HG03025 (cell line): ENCODE data around the gene KCTD20.
"Not testable (repeated sequence)": the region's sequence is repeated elsewhere in the genome, so short reads cannot be mapped to it uniquely, and the experiment has no call there.

ENCODE experiments used
- ATAC-seq: cut with Tn5 transposase; IDR thresholded peaks from one replicate; pipeline ENCODE4 v1.9.1; 2021; ENCODE audit warnings: mild to moderate bottlenecking, moderate library complexity; ENCODE audit not compliant: unreplicated experiment, low FRiP score

Gene KCTD20

DNA sequence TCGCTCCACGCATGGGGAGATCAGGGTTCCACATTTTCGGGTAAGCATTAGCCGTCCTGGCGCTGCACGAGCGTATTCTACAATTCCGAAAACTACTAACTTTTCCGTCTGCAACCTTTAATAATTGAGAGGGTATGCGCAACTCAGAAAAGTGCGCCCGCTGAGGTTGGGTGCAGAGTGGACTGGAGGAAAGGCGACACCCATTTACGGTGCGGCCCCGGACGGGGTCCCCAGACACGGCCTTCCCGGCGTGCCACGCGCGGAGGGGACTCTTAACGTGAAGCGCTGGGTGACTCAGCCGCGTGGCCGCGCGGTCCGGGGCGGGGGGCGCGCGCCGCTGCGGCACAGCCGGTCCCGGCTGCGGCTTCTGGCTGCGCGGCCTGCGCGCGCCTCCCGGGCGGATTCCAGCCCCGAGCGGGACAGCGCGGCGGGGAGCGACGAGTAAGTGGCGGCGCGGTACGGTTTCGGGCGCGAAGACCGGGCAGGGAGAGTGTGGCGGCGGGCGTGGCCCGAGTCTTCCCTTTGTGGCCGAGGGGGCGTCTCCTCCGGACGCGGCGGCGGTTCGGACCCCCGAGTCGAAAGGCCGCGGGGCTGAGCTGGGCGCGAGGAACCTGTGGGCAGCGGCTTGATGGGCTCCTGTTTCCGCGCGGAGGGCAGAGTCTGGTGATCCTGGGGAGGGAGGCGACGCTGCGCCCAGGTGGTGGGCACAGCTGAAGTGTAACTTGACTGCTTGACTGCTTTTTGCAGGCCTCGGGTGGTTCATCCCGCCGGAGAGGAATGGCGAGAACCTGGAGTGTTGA is at the start of gene KCTD20, which contains the start of gene PXT1:
Gene KCTD20, plus strand, starts transcription at position 330 of the 800 bp plus-strand sequence. CDS start 27,098 bp downstream, outside the sequence.
Gene PXT1, minus strand, starts transcription at position 184 of the 800 bp plus-strand sequence. CDS start 16,772 bp downstream, outside the sequence.
- peak; percentile 67 for ATAC-seq

DNA sequence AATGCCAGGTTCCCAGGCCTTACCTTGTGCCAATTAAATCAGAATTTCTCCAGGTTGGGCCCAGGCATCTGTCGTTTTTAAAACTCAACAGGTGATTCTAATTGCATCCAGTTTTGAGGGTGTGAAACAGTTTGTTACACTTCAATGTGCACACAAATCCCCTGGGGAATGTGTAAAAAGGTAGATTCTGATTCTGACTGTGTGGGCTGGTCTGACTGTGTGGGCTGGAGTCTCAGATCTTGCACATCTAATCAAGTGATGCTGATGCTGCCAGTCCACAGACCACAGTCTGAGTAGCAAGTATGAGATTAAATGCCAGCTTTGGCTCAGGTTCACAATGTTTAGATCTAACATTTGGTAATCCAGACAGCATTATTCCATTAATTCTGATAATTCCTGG is 42.8 kb upstream of the KCTD20 start:
- ATAC-seq, result no peak

DNA sequence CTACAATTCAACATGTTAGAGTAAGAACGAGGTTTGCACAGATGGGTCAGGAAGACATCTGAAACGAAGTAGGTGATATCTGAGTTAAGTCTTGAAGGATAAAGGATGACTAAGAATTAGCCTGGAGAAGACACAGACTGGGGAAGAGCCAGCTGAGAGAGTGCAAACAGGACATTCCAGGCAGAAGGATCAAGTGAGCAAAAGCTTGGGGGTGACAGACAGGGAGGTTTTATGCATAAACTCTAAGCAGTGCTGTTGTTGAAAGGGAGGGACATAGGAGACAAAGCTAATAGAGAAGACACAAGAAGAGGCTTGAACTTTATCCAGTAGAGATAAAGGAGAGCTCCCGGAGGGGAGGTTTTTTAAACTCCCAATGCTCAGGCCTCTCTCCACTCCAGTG is 40.3 kb upstream of the KCTD20 start:
- ATAC-seq, result no peak

DNA sequence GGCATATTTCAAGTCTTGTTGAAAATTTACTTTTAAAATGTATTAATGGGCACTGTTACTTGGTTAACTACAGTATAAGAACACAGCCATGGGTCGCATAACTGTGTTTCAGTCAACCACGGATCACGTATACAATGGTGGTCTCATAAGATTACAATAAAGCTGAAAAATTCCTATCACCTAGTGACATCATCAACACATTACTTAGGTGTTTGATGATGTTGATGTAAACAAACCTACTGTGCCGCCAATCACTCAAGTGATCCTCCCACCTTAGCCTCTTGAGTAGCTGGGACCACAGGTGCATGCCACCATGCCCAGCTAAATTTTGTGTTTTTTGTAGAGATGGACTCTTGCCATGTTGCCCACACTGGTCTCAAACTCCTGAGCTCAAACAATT is 38.6 kb upstream of the KCTD20 start:
- no peak for ATAC-seq

DNA sequence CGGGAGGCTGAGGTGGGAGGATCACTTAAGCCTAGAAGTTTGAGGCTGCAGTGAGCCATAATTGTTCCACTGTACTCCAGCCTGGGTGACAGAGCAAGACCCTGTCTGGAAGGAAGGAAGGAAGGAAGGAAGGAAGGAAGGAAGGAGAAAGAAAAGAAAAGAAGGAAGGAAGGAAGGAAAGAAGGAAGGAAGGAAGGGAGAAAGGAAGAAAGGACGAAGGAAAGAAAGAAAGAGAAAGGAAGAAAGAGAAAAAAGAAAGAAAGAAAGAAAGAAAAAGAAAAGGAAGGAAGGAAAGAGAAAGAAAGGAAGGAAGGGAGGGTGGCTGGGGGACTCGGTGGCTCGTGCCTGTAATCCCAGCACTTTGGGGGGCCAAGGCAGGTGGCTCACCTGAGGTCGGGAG is 33.1 kb upstream of the KCTD20 start:
- ATAC-seq, result not testable (repeated sequence)

DNA sequence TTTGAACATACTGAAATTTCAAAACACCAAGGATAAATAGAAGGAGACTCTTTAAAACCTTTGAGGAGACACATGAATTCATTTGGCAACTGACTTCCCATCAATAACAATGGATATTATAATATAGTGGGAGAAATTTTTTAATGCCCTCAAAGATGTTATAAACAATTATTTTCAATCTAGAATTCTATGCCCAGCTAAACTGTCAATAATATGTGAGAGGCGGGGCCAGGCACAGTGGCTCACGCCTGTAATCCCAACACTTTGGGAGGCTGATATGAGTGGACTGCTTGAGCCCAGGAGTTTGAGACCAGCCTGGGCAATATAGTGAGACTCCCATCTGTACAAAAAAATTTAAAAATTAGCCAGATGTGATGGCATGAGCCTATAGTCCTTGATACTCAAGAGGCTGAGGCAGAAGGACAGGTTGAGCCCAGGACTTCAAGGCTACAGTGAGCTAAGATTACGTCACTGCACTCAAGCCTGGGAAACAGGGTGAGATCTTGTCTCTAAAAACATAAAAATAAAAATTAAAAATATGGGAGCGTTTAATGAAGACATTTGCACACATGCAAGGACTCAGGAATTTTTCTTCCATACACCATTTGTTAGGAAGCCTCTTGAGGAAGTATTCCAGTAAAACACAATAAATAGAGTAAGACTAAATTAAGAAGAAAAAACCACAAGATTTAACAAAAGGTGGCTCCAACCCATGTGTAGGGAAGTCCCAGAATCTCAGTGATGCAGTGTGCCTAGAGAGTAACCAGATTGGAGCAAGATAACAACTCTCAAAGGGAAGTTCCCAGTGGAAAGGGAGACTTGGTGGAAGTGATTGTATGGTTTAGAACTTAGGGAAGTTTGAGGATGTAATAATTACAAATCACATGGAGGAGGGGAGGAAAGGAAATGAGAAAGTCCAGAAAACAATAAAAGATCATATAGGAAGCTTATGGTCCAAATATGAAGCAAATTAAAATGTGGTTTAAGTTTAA is 29.0 kb upstream of the KCTD20 start:
- no peak for ATAC-seq

DNA sequence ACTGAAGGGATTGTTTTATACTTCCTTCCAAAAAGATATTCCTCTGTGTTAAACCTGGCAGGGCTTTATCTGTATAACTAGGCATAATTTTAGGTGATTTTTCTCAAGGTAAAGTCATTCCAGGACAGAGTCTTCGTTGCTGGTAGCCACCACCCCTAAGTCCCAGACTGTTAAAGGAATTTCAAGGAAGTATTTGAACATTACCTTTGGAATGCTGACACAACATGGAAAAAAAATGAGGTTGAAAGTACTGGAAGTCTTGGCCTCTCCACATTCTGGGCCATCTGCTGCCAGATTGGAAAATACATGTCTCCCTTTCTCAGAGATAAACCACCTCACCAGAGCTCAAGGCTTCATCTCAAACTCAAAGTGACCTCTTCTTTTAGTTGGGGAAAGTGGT is 28.3 kb upstream of the KCTD20 start:
- no peak for ATAC-seq

DNA sequence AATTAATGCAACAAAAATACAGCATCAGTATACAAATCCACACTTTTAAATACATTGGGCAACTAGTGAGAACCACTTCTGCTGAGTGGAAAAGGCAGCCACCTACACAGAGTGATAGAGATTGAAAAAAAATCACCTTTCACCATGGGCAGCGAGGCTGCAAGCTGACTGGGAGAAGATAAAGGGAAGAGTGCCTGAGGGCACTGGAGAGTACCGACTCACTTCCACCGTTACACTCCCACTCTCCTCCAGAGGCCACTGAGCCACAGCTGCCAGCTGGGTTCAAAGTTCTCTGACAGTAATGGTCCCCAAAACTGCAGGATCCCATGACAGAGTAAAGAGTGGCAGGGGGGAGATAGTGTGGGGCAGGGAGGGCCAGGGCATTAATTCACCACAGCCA is 24.2 kb upstream of the KCTD20 start:
- no peak for ATAC-seq

DNA sequence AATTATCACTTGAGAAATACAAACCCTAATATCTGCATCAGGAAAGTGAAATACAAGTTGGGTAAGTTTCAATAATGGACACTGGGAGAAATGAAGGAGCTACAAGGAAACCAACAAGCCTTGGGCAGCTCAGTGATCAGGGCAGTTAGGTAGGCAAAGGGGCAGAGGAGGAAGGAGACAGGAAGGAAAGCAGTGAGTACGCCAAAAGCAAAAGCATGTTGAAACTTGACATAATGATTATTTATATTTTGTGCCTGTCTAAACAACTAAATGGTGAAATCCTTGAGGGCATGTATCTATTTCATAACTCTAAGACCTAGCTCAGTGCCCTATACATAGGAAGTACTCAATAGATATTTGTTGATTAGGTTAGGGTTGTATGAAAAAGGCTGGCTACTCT is 23.5 kb upstream of the KCTD20 start:
- ATAC-seq, result no peak

DNA sequence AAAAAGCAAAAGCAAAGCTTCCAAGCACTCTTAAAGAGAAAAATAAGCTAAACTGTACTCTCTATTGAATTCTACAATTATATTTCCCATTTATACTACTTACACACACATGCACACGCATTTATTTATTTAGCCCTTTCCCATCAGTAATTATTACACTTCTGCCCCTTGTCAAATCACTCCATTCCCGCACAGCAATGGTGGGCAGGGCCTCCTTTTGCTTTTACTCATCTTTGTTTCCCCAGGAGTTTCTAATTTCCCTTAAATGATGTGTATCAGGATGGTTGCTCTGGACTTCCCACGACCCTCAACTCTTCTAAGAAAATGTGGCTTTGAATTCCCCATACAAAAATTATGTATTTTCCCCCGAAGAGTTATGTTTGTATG is 20.1 kb upstream of the KCTD20 start:
- ATAC-seq, result no peak

DNA sequence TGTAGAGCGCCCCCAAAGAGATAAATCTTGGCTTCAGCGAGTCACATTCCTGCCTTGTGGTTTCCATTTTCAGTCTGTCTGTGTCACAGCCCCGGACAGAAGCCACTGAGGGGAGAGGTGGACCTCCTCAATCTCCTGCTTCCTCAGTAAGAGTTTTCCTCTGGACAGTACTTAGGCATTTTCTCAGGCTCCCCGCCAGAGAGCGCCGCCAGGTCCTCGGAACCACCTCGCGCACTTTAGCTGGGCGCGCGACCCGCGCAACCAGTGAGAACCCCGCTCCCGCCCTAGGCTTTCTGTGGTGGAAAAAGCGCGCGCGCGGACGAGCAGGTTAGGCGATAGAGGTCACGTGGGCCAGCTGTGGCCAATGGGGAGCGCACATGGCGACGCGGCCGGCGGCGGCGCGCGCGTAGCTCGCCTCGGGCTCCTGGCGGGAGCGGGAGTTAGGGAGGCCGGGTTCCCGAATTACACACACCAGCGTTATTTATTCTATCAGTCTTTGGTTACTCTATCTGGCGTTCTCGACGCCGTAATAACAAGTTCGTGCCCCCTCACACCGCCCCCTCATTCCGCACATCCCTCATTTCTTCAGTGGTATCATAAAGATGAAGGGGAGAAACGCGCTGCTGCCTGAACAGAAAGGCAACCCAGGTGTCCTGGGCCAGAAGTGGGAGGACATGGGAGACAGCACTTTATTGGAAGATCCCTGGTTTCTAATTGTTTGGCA is 19.5 kb upstream of the KCTD20 start:
- ATAC-seq, result peak; percentile 87

DNA sequence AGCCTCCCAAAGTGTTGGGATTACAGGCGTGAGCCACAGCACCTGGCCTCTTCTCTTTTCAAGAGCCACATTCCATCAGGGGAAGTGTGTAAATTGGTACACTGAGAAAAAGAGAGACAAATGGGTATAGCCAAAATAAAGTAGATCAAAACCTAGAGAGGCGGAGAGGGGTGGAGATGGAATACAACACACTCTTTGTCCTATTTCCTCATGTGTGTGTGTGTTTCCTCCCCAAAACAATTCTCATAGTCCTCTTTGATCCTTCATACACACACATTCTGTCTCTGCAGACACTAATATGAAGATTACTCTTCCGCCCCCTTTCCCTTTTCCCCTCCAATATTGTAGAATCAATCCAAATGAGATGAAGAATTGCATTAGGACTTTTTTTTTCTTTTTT is 16.2 kb upstream of the KCTD20 start:
- ATAC-seq, result no peak

DNA sequence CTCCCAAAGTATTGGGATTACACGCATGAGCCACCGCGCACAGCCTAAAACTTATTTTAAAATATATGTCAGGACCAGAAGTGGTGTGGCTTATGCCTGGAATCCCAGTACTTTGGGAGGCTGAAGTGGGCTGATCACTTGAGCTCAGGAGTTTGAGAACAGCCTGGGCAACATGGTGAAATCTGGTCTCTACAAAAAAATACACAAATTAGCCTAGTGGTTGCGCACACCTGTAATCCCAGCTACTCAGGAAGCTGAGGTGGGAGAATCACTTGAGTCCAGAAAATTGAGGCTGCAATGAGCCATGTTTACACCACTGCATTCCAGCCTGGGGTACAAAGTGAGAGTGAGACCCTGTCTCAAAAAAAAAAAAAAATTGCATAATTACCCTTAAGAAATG is 13.9 kb upstream of the KCTD20 start:
- no peak for ATAC-seq

DNA sequence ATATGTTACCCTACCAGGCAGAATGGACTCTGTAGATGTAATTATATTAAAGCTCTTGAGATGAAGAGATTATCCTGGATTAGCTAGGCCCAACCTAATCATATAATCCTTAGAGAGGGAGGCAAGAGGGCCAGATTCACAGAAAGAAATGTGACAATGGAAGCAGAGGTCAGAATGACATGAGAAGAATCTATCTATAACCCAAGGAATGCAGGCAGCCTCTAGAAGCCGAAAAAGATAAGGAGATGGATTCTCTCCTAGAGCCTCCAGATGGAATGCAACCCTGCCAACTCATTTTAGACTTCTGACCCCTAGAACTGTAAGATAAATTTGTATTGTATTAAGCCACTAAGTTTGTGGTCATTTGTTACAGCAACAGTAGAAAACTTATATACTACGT is 12.4 kb upstream of the KCTD20 start:
- ATAC-seq, result no peak

DNA sequence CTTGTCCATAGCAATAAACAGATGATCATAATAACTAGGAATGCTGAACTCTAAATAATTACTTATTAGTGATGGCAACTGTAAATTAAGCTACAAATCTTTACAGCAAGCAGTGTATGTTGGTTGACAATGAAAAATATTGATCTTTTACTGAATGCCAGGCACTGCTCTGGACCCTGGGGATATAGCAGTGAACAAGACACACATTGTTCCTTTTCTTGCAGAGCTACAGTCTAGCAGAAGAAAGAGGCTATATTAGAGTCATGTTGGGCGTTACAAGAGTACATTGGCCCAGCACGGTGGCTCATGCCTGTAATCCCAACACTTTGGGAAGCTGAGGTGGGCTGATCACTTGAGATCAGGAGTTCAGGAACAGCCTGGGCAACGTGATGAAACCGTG is 11.6 kb upstream of the KCTD20 start:
- no peak for ATAC-seq

DNA sequence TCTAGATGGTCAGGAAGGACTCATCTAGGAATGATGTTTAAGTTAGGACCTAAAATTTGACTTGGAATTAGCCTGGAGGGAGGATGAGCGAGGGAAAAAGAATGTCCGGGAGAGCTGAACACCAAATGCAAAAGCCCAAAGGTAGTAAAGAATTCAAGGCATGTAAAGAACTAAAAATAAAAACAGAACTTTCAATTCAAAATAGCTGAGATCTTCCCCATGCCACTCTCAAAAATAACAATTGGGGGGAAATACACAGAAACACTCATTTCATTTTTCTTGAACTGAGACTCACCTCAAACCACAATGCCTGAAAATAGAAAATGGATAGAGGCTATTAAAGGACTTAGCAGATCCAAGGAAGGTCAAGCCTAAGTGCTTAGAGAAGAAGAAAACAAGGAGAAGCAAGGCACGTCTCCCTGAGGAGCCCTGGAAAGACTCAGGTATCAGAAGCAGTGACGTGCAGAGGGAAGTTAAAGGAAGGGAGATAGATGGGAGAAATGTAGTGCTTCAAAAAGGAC is 10.6 kb upstream of the KCTD20 start:
- ATAC-seq, result no peak

DNA sequence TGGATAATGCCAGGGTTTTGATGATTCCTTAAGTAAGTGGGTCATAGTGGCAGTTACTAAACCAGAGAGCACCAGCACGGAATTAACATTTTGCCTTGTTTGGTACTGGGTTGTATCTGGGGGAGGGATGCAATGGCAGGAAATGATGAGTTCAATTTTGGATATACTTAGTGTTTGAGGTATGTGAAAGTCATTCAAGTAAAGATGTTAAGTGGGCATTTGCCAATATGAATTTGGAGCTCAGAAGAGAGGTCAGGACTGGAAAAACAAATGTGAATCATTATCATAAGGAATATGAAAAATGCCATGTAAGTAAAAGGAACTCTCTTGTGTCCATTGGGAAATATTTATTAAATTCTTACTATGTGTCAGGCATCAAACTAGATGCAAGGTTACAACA is 6.3 kb upstream of the KCTD20 start:
- ATAC-seq, result no peak

DNA sequence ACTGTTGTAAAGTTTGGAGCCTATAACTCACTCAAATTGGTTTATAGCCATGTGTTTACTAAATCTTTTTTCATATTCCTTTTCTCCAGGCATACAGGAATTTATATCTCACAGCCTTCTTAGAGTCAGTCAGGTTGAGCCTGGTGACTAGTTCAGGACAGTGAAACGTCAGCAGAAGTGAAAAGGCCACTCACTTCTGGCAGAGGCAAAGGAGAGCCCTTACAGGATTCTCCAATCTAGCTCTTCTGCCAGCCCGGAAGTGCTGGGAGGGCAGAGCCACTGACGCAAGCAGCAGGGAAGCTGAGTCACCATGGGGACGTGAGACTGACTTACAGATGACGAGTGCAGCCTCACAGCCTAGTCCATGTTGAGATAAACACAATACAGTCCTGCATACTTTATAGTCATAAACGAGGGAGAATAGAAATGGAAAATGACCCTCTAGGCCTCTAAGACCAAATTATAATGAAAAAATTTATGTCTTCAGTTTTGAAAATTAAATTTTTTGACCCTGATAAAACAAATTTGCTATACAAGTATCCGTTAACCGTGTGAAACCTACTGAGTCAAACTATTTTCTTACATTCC is 1.4 kb upstream of the KCTD20 start:
- ATAC-seq, result no peak

DNA sequence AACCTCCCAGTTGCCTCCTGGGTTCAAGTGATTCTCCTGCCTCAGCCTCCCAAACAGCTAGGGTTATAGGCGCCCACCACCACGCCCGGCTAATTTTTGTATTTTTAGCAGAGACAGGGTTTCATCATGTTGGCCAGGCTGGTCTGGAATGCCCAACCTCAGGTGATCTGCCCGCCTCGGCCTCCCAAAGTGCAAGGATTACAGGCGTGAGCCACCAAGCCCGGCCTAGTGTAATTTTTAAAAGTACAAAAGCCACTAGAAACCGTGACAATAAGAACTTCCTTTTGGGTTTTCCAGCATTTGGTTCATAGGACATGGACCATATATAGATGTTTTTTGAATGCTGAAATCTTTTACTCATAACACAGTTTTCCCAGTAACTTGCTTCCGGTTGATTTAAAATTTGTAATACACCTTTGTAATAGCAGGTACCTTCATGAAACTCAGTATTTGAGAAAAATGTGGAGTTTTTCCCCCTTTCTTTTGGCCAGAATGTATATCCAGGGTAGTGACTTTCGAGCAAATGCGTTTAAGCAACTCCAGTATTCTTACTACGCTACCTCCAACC is 613 bp upstream of the KCTD20 start:
- ATAC-seq, result no peak
